Hepatocyte (in vitro differentiated cells): ENCODE data around the gene ZNF334. TPM values are rescaled to one million over a fixed set of nuclear protein-coding genes. Genes with fewer than 3 reads are reported as not detected.

Experiments used
- DNase-seq: peaks from one replicate; pipeline ENCODE4 v3.0.0-alpha.2; 2016; ENCODE audit warnings: low spot score
- H2AFZ ChIP-seq: fragments of 200-600 bp; sonication (generic); 2 replicates; pipeline ENCODE4 v1.6.0; 2016; ENCODE audit warnings: antibody characterized with exemption, mild to moderate bottlenecking
- H3K27ac ChIP-seq: fragments of 200-600 bp; sonication (generic); 2 replicates; pipeline ENCODE4 v1.5.1; 2016; ENCODE audit warnings: mild to moderate bottlenecking
- H3K27me3 ChIP-seq: fragments of 200-600 bp; sonication (generic); 2 replicates; pipeline ENCODE4 v1.6.1; 2016
- H3K36me3 ChIP-seq: fragments of 200-600 bp; sonication (generic); replicated peaks from 2 replicates; pipeline ENCODE4 v1.5.1; 2016; ENCODE audit warnings: low read depth; ENCODE audit not compliant: insufficient read depth
- H3K4me1 ChIP-seq: fragments of 200-600 bp; sonication (generic); 2 replicates; pipeline ENCODE4 v1.5.1; 2016; ENCODE audit warnings: mild to moderate bottlenecking, moderate library complexity; ENCODE audit not compliant: insufficient read depth
- H3K4me2 ChIP-seq: fragments of 200-600 bp; sonication (generic); 2 replicates; pipeline ENCODE4 v1.6.0; 2016
- H3K4me3 ChIP-seq: fragments of 200-600 bp; sonication (generic); 2 replicates; pipeline ENCODE4 v1.5.1; 2016; ENCODE audit warnings: mild to moderate bottlenecking
- H3K79me2 ChIP-seq: fragments of 200-600 bp; sonication (generic); 2 replicates; pipeline ENCODE4 v1.6.0; 2017; ENCODE audit warnings: mild to moderate bottlenecking
- H3K9me2 ChIP-seq: fragments of 200-600 bp; sonication (generic); replicated peaks from 2 replicates; pipeline ENCODE4 v1.6.0; 2017; ENCODE audit warnings: mild to moderate bottlenecking; ENCODE audit not compliant: insufficient read depth
- H3K9me3 ChIP-seq: fragments of 200-600 bp; sonication (generic); 2 replicates; pipeline ENCODE4 v1.5.1; 2016; ENCODE audit warnings: low read depth, mild to moderate bottlenecking
- H4K20me1 ChIP-seq: fragments of 200-600 bp; sonication (generic); 2 replicates; pipeline ENCODE4 v1.6.0; 2016; ENCODE audit warnings: mild to moderate bottlenecking; ENCODE audit not compliant: insufficient read depth, poor library complexity, severe bottlenecking
- EZH2 ChIP-seq: fragments of 200-600 bp; sonication (generic); IDR thresholded peaks from 2 replicates; pipeline ENCODE4 v1.6.1; 2016; ENCODE audit warnings: antibody characterized with exemption, mild to moderate bottlenecking, borderline replicate concordance
- EZH2phosphoT487 ChIP-seq: fragments of 200-600 bp; sonication (generic); IDR thresholded peaks from one replicate; pipeline ENCODE4 v1.6.1; 2018; ENCODE audit warnings: antibody characterized with exemption, mild to moderate bottlenecking, low read depth, moderate library complexity; ENCODE audit not compliant: unreplicated experiment, severe bottlenecking
- WGBS: methylation state at CpG from one replicate; pipeline ENCODE4 v1.1.6; 2016; ENCODE audit warnings: low lambda C conversion rate; ENCODE audit errors: missing lambda C conversion rate; 5-methylcytosine and 5-hydroxymethylcytosine counted together
- polyA plus RNA-seq: library from polyadenylated mRNA; unstranded; fragments of >200 nt; fragmentation: Nextera tagmentation; extraction: Ambion mirVana; gene quantifications from 2 replicates; pipeline ENCODE4 v1.2.1, GENCODE V29; 2016
- total RNA-seq: library from RNA; depleted of rRNA; stranded (reverse); fragments of >200 nt; gene quantifications from 2 replicates; pipeline ENCODE4 v1.2.3, GENCODE V29; 2014
- TF ChIP-seq, protein P1 (sequence below): fragments of 200-600 bp; sonication (generic); IDR thresholded peaks from 2 replicates; pipeline ENCODE4 v1.5.1; 2016; ENCODE audit warnings: antibody characterized with exemption, mild to moderate bottlenecking; ENCODE audit not compliant: poor library complexity

ZNF334 gene
- total and polyA plus RNA-seq, 2 experiments from 2014 or later = 6.3 to 12.6 TPM

DNA sequence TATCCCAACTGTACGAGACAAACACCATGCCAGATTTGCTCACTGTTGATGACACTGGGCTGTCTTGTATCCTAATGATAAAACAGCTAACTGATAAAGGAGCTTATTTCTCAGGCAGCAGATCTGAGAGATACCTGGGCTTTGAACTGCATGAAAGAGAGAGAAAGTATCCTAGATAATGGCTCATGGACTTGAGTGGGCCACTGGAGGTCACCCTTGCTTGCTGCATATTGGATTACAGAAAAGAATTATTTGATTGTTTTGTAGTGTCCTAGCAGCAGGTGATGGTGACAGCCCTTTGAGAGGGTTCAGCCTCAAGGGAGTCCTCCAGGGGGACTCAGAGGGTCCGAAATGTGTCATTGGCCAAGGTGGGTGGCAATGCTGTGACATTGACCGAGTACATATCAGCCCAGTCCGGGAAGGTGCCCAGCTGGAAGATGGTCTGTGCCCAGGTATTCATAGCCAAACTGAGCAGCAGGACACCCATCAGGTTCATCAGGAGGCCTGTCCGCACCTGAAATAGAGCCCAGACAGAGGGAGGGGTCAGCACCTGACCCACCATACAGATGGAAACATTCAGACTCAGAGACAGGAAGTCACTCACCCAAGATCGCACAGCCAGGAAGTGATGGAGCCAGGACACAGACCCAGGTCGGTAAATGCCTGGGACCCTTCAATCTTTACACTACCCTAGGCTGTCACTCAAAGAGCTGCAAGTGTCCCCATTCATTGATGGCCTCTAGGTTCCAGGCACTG lies 46.5 kb upstream of the ZNF334 start:
- no peak overlapping the region for H3K4me3 ChIP-seq
- H3K27ac ChIP-seq = no peak overlapping the region
- 88% methylated on average over 7 of the region's 7 CpGs for WGBS
- H3K36me3 ChIP-seq = no peaks in the 10 kb centered on the region
- no peaks in the 10 kb centered on the region for H3K4me1 ChIP-seq
- DNase-seq = no peak
- no peaks in the 10 kb centered on the region for H3K9me3 ChIP-seq
- no peak overlapping the region for H3K4me2 ChIP-seq
- H3K79me2 ChIP-seq = no peaks in the 10 kb centered on the region
- H3K27me3 ChIP-seq = no peaks in the 10 kb centered on the region
- TF ChIP-seq, protein P1, sequence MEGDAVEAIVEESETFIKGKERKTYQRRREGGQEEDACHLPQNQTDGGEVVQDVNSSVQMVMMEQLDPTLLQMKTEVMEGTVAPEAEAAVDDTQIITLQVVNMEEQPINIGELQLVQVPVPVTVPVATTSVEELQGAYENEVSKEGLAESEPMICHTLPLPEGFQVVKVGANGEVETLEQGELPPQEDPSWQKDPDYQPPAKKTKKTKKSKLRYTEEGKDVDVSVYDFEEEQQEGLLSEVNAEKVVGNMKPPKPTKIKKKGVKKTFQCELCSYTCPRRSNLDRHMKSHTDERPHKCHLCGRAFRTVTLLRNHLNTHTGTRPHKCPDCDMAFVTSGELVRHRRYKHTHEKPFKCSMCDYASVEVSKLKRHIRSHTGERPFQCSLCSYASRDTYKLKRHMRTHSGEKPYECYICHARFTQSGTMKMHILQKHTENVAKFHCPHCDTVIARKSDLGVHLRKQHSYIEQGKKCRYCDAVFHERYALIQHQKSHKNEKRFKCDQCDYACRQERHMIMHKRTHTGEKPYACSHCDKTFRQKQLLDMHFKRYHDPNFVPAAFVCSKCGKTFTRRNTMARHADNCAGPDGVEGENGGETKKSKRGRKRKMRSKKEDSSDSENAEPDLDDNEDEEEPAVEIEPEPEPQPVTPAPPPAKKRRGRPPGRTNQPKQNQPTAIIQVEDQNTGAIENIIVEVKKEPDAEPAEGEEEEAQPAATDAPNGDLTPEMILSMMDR = peak; percentile 7
- TF ChIP-seq EZH2 = no peak
- no peaks in the 10 kb centered on the region for H3K9me2 ChIP-seq
- no peaks in the 10 kb centered on the region for H4K20me1 ChIP-seq
- no peak overlapping the region for H2AFZ ChIP-seq

DNA sequence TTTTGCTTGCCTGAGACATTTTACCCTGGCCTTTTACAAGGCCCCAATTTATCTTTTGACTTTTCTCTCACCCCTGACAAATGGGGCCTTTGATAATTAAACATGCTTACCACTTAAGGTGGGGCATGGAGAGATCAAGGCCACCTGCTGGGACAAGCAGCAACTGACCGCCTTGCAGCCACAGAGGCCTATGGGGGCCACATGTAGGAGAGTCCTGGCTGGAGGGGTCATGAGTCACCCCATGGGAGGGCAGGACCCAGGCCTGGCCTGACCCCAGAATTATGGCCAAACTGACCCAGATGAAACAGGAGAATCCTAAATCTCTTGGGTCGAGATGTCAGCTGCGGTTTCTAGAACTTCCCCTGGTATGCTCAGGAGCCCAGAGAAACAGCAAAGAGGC lies 45.6 kb upstream of the ZNF334 start:
- Histone ChIP-seq H2AFZ (no peak overlapping the region), H3K27ac (no peak overlapping the region), H3K9me3 (no peaks in the 10 kb centered on the region), H3K4me2 (no peak overlapping the region), H3K27me3 (no peaks in the 10 kb centered on the region), H3K36me3 (no peaks in the 10 kb centered on the region), H3K79me2 (no peaks in the 10 kb centered on the region), H3K9me2 (no peaks in the 10 kb centered on the region), H3K4me3 (no peak overlapping the region), H3K4me1 (no peaks in the 10 kb centered on the region), H4K20me1 (no peaks in the 10 kb centered on the region)
- TF ChIP-seq, protein P1 = no peak
- TF ChIP-seq EZH2phosphoT487 (no peak), EZH2 (no peak)
- DNase-seq = no peak
- 89% methylated on average over 3 of the region's 3 CpGs for WGBS

DNA sequence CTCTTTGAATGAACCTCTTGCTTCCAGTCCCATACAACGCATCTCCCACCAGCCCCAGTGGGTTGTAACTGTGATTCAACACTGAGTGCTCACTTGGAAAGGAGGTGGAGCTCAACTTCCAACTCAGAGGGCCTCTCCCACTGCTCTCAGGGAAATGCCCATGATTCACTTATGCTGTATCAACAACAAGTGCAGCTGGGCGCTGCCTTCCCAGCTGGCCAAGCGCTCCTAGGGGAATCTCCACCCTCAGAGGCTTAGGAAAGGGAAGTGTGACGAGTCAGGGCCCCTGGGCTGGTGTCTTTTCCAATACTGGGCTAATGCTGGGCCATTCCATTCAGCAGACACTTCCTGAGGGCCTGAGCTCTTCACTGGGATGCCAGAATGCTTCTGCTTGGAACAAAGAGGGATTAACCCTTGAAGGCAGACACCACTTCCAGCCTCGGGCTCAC lies 45.2 kb upstream of the ZNF334 start:
- no peak overlapping the region for H3K27ac ChIP-seq
- DNase-seq = peak; percentile 72
- WGBS = 70% methylated on average over 5 of the region's 5 CpGs

More for the DNA sequence above, 45.2 kb upstream of the ZNF334 start:
- no peaks in the 10 kb centered on the region for H3K4me1 ChIP-seq
- H3K27me3 ChIP-seq = no peaks in the 10 kb centered on the region
- H3K9me3 ChIP-seq = no peaks in the 10 kb centered on the region
- no peak overlapping the region for H3K4me2 ChIP-seq
- no peaks in the 10 kb centered on the region for H3K9me2 ChIP-seq
- no peaks in the 10 kb centered on the region for H3K79me2 ChIP-seq
- no peak overlapping the region for H2AFZ ChIP-seq
- no peaks in the 10 kb centered on the region for H3K36me3 ChIP-seq
- TF ChIP-seq, protein P1 = no peak
- TF ChIP-seq EZH2 = no peak
- no peak for TF ChIP-seq EZH2phosphoT487
- no peaks in the 10 kb centered on the region for H4K20me1 ChIP-seq
- no peak overlapping the region for H3K4me3 ChIP-seq
